Measurements from ENCODE around the gene SKP2.

DNA sequence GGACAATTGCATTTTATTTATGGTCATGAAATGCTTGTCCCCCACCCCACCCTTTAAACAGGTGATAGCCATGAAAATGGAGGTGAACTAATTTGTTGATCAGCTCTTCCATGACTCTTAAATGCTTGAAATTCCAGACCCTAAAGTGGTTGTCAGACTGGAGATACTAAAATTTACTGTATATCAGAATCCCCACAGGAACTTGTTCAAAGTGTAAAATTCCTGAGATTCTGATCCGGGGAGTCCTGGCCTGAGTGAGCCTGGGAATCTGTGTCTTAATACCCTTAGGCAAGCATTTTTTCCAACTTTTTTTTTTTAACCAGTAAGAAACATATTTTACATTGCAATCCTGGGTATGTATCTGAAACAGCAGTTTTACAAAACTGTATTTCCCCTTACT, 4.7 kb downstream of the SKP2 start:
- TF ChIP-seq, protein P1, sequence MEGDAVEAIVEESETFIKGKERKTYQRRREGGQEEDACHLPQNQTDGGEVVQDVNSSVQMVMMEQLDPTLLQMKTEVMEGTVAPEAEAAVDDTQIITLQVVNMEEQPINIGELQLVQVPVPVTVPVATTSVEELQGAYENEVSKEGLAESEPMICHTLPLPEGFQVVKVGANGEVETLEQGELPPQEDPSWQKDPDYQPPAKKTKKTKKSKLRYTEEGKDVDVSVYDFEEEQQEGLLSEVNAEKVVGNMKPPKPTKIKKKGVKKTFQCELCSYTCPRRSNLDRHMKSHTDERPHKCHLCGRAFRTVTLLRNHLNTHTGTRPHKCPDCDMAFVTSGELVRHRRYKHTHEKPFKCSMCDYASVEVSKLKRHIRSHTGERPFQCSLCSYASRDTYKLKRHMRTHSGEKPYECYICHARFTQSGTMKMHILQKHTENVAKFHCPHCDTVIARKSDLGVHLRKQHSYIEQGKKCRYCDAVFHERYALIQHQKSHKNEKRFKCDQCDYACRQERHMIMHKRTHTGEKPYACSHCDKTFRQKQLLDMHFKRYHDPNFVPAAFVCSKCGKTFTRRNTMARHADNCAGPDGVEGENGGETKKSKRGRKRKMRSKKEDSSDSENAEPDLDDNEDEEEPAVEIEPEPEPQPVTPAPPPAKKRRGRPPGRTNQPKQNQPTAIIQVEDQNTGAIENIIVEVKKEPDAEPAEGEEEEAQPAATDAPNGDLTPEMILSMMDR (IDR thresholded peaks at IDR 0.05), result no peak
- no peak for TF ChIP-seq SIN3A (IDR thresholded peaks at IDR 0.05; ENCODE audit: borderline replicate concordance, insufficient read depth, low read depth, low read length)
